A549 treated with dexamethasone at 1 μM for 4 hours (cell line): ENCODE measurements around the gene GTPBP6. TPM values are rescaled to one million over a fixed set of nuclear protein-coding genes. Genes with fewer than 3 reads are reported as not detected.

Source experiments
- total RNA-seq: library from RNA; stranded (reverse); fragments of 200-300 nt; extraction: Qiagen RNA extraction; gene quantifications from 5 replicates; pipeline ENCODE4 v1.2.3, GENCODE V29; 2022

GTPBP6 gene
- total RNA-seq = 33.3 to 54.3 TPM (median 50.7 TPM) in 5 replicates

DNA sequence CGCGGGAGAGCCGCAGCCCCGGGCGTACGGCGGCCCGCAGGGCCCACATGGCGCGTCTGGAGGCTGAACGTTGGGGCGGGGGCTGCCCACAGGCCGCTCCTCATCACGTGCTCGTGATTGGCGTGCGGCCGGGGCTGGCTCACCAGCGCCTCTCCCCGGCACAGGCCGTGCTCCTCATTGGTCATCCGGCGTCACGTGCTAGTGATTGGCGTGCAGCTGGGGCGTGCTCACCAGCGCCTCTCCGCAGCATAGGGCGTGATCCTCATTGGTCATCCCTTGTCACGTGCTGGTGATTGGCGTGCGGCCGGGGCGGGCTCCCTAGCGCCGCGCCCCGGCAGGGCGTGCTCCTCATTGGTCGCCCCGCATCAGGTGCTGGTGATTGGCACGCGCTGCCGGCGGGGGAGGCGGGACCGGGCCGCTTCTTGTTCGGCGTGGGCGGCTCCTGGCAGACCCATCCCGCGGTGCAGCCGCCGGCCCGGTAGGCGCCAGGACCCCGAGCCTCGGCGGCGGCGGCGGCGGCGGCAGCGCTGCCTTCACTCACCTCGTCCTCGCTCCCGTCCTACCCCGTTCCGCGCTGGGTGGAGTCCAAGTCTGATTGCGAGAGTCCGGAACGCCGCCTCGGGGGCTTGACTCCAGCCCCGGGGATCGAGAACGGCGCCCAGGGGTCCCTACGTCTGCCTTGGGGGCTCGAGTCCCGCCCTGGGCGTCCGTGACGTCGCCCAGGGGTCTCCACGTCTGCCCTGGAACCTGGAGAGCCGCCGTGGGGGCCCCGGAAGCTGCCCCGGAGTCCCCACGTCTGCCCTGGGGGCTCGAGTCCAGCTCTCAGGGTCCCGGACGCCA is at the start of gene GTPBP6:
TSS of gene GTPBP6 (minus strand) at position 58 of the 840 bp plus-strand sequence. CDS start at position 49, 9 bp downstream.

GRCh38 chrX:281166-281999 is 37.2 kb downstream of the GTPBP6 start, which contains the start of gene PLCXD1:
Gene PLCXD1 (plus strand): TSS chrX:281381. CDS start chrX:284188, 2,807 bp downstream.

Other genes with a start within 250 kb of the GTPBP6 start
- gene PLCXD1, start 37.4 kb downstream of the GTPBP6 start, total RNA-seq = 20.9 to 33.2 TPM (median 31.6 TPM) in 5 replicates
- 14.5 to 24.8 TPM (median 21.1 TPM) in 5 replicates for gene PPP2R3B, start 68.1 kb upstream of the GTPBP6 start, total RNA-seq